Measurements from ENCODE around the gene KRTAP5-11.
A peak's percentile ranks its signal among the peaks of the same experiment; 100 is the strongest.
"Not testable (repeated sequence)": the region's sequence is repeated elsewhere in the genome, so short reads cannot be mapped to it uniquely, and the experiment has no call there.

KRTAP5-11 gene

DNA sequence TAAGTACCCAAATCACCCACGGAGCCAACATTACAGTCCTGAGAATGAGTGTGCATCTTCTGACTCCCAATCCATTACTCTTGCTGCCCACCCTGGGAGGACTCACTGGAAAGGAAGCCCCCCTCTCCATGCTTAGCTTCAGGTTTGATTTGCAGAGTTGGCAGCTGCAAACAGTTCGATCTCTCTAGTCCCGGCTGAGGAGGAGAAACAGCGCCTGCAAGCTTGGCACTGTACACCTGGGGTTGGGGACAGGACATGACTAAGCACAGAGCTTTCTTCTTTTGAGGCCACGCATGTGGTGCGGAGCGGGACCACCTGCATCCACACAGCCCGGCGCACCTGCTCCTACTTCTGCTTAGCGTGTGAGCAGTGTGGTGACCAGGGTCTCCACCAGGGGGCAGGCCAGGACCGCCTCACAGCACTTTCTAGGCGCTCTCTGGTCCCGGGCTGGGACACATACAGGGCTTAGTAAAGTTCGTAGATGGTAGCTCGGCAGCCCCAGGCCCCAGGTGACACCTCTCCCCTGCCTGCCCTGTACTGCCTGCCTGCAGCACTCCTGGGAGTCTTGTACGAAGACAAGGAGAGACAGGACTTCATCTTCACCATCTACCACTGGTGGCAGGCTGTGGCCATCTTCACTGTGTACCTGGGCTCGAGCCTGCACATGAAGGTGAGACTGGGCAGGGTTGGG lies 22.3 kb upstream of the KRTAP5-11 start:
- TF ChIP-seq, protein P1, sequence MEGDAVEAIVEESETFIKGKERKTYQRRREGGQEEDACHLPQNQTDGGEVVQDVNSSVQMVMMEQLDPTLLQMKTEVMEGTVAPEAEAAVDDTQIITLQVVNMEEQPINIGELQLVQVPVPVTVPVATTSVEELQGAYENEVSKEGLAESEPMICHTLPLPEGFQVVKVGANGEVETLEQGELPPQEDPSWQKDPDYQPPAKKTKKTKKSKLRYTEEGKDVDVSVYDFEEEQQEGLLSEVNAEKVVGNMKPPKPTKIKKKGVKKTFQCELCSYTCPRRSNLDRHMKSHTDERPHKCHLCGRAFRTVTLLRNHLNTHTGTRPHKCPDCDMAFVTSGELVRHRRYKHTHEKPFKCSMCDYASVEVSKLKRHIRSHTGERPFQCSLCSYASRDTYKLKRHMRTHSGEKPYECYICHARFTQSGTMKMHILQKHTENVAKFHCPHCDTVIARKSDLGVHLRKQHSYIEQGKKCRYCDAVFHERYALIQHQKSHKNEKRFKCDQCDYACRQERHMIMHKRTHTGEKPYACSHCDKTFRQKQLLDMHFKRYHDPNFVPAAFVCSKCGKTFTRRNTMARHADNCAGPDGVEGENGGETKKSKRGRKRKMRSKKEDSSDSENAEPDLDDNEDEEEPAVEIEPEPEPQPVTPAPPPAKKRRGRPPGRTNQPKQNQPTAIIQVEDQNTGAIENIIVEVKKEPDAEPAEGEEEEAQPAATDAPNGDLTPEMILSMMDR (IDR thresholded peaks at IDR 0.05; ENCODE audit: insufficient read depth, low read depth, low read length, missing control alignments), result peak; percentile 13
- DNase-seq (ENCODE audit: low read depth); H3K4me3 ChIP-seq (ENCODE audit: low read depth, low read length): not testable (repeated sequence)

DNA sequence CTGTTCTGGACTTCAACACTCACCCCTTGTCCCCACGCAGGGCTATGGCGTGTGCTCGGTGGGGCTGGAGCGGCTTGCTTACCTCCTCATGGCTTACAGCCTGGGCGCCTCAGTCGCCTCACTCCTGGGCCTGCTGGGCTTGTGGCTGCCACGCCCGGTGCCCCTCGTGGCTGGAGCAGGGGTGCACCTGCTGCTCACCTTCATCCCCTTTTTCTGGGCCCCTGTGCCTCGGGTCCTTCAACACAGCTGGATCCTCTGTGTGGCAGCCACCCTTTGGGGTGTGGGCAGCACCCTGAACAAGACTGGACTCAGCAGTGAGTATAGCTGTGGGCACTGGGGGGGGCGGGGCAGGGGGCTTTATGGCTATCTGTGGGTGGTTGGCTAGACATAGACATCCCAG lies 20.5 kb upstream of the KRTAP5-11 start:
- DNase-seq (ENCODE audit: low read depth); H3K4me3 ChIP-seq (ENCODE audit: low read depth, low read length): not testable (repeated sequence)

DNA sequence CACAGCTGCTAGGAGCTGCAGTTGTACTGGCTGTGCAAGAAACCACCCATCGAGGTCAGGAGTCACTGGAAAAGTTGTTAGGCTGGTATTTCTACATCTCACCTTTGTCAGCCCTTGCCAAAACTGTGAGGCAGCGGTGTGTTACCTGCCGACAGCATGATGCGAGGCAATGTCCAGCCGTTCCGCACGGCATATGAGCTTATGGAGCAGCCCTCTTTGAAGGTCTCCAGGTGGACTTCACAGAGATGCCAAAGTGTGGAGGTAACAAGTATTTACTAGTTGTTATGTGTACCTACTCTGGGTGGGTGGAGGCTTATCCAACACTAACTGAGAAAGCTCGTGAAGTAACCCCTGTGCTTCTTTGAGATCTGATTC lies 6.9 kb upstream of the KRTAP5-11 start:
- not testable (repeated sequence) for DNase-seq (ENCODE audit: low read depth); H3K4me3 ChIP-seq (ENCODE audit: low read depth, low read length)

DNA sequence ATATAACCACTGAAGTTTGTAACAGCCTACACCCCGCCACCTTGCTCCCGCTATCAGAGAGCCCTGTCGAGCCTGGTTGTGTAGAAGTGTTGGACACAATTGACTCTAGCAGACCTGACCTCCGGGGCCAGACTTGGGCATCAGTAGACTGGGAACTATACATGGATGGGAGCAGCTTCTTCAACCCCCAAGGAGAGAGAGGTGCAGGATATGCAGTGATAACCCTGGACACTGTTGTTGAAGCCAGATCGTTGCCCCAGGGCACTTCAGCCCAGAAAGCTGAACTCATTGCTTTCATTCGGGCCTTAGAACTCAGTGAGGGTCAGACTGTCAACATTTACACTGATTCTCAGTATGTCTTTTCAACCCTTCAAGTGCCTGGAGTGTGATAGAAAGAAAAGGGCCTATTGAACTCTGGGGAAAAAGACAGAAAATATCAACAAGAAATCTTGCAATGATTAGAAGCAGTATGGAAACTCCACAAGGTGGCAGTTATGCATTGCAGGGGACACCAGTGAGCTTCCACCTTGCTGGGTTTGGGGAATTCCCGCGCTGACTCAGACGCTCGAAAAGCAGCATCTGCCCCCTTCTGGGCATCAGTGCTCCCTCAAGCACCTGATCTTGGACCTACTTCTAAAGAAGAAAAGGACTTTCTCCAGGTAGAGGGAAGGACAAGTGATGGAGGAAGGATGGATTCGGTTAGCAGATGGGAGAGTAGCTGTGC lies 6.3 kb upstream of the KRTAP5-11 start:
- TF ChIP-seq, protein P1 (IDR thresholded peaks at IDR 0.05; ENCODE audit: insufficient read depth, low read depth, low read length, missing control alignments), result peak; percentile 45
- DNase-seq (ENCODE audit: low read depth), result peak; percentile 75
- H3K4me3 ChIP-seq (ENCODE audit: low read depth, low read length), result not testable (repeated sequence)

DNA sequence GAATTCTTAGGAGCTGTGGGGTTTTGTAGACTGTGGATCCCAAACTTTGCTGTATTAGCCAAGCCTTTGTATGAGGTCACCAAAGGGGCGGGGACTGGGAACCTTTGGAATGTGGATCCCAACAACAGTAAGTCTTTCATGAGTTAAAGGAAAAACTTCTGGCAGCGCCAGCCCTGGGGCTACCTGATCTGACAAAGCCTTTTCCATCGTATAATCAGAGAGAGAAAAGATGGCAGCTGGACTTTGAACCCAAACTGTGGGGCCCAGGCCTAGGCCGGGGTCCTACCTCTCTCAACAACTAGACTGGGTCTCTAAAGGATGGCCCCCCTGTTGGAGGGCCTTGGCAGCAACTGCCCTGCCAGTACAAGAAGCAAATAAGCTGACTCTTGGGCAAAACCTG lies 5.6 kb upstream of the KRTAP5-11 start:
- DNase-seq (ENCODE audit: low read depth); H3K4me3 ChIP-seq (ENCODE audit: low read depth, low read length): not testable (repeated sequence)

DNA sequence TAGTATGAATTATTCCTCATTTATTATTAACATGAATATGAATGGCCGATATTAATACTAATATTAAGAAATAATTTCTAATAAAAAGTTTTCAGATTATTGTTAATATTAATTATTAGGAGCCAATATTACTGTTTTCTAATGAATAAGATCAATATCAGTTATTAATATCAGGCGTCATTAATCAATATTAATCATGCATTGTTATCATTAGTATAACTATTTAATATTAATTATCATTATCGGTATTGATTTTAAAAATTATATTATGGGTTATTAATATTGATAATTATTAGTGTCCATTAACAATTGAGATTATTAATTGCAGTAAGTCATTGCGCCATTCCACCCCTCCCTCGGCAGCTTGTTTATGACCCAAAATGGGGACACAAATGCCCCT lies 3.0 kb upstream of the KRTAP5-11 start:
- DNase-seq (ENCODE audit: low read depth); H3K4me3 ChIP-seq (ENCODE audit: low read depth, low read length): not testable (repeated sequence)

DNA sequence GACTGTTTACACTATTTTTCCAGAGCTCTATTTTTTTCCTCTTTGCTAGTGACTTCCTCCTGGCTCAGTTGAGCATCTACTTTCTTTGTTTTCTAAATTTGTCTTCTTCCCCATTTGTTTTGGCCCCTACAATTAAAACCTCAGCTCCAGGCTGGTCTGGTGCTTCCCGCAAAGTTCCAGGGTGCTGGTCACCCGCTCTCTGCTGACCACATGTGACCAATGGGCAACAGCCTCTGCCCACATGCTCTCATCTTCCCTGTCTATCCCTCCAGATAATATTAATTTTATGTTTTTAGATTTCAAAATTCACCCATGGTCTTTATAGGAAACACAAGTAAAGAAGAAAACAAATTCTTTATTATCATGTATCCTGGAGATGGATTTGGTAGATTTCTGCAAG lies 294 bp upstream of the KRTAP5-11 start:
- not testable (repeated sequence) for H3K4me3 ChIP-seq (ENCODE audit: low read depth, low read length); DNase-seq (ENCODE audit: low read depth)

DNA sequence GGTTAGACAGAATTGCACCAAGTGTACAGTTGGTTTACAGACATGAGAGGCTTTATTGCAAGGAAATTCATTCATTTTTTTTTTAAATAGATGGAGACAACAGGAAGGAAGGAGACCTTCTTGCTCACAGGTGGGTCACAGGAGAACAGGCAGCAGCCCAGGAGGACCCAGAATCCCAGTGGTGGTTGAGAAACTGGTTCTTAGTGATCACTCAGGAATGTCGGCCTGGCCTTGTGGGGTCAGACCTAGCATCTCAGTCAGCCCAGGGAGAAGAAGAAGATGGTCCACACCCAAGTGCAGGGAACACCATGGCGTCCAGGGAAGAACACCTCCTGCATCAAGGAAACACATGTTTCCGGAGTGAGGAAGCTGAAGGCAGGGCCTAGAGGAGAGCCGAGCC lies 849 bp downstream of the KRTAP5-11 start:
- DNase-seq (ENCODE audit: low read depth), result no peak
- TF ChIP-seq, protein P1 (IDR thresholded peaks at IDR 0.05; ENCODE audit: insufficient read depth, low read depth, low read length, missing control alignments), result no peak
- H3K4me3 ChIP-seq (ENCODE audit: low read depth, low read length), result no peak overlapping the region

DNA sequence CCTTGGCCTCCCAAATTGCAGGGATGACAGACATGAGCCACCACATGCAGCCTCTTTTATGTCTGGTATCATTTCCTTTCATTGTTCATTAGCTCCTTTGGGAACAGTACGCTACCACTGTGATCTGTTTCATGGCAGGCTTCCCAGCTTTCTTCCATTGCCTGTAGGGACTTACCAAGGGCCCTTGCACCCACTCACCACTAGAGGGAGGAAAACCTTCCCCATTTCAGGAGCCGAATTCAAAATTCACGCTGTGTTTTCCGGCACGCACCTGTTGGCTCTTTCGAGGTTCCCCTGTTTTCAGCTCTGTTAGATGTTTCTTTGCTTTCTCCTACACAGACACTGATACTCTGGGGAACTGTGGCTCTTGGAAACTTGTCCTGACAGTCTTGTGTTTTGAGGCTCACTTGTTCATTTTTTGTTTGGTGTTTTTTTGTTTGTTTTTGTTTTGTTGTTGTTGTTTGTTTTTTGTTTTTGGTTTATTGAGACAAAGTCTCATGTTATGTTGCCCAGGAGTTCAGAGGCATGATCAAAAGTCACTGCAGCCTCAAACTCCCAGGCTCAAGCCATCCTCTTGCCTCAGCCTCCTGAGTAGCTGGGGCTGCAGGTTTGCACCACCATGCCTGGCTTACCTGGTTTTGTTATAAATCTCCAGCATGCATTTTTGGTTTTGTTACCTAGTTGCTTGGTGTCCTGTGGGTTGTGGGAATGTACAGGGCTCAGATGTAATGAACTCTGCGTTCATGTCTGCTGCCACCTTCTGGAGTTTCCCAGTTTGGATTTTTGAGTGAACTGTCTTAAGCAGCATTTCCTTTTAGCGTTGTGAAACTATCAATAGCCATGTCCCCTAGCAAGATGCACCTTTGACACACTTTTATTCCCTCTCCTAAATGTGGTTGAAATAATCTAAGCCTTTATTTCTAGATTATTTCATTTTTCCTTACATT lies 2.3 kb downstream of the KRTAP5-11 start:
- peak; percentile 46 for DNase-seq (ENCODE audit: low read depth)
- TF ChIP-seq, protein P1 (IDR thresholded peaks at IDR 0.05; ENCODE audit: insufficient read depth, low read depth, low read length, missing control alignments), result peak; percentile 83
- no peak overlapping the region for H3K4me3 ChIP-seq (ENCODE audit: low read depth, low read length)

DNA sequence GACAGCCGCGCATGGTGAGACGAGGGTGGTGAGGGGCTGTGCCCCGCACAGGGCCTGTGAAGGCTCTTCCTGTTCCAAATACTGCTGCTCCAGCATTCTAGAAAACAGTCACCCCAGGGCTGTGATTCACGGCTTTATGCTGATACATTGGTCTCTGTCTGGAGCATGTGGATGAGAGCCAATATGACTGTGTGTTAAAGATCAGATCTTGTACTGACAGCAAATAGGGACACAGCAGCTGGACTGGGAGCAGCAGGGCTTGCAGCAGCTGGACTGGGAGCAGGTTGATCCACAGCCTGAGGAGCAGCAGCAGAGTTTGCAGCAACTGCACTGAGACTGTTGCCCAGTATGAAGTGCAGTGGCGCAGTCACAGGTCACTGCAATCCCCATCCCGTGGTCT lies 3.2 kb downstream of the KRTAP5-11 start:
- H3K4me3 ChIP-seq (ENCODE audit: low read depth, low read length); DNase-seq (ENCODE audit: low read depth): not testable (repeated sequence)

Data from GM12865 (cell line).